Keratinocyte (primary cell): Measurements from ENCODE around the gene GPX4.

ENCODE experiments used
- EZH2 ChIP-seq: IDR thresholded peaks from one replicate; pipeline ENCODE4 v1.6.1; 2012; ENCODE audit warnings: inconsistent platforms, mild to moderate bottlenecking, low read length, moderate library complexity
- TF ChIP-seq, protein P1 (sequence below), 3 experiments: IDR thresholded peaks in 1 of 3; conservative IDR thresholded peaks in 1 of 3; optimal IDR thresholded peaks in 1 of 3; 2 replicates in 2 of 3; 3 replicates in 1 of 3; pipeline versions ENCODE3 to v1.5.1; 2011; ENCODE audit warnings: low read length in 3 of 3, mild to moderate bottlenecking in 3 of 3, moderate library complexity in 2 of 3, control low read depth in 1 of 3, inconsistent platforms in 1 of 3; ENCODE audit not compliant: insufficient read depth in 2 of 3; ENCODE audit errors: extremely low read depth in 1 of 3

DNA sequence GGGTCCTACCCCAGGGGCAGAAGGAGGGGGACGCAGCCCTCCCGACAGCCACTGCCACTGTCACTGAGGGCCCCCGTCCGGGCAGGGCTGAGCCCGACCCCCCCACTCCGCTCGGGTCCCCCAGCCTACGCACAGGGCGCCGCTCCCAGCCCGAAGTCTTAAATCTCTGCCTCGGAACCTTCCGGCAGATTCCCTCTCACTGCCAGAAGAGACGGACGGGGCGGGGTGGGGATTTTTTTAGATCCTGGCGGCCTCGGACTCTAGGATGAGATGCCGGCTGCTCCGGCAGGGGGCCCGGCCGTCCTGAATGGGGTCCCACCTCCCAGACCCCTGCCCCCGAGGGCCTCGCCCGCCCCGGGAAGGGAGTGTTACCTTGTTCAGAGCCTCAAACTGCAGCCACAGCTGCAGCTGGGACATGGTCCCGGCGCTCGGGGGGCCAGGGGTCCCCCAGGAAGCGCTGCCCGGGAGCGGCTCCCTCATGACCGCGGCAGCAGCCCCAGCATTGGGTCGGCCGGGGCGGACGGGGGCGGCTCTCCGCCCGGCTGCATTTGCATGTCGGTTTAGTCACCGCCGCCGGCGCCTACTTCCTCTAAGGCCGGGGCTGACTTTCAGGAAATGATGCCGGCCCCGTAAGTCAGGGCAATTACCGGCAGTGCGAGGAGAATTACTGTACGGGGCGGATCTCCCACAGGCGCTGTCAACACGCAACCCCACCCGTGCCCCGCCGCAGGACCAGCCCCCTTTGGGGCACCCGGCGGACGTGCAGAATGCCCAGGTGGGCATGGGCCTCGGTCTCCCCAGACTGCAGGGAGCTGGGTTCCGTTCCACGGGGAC lies 28.1 kb downstream of the GPX4 start:
- TF ChIP-seq, protein P1, sequence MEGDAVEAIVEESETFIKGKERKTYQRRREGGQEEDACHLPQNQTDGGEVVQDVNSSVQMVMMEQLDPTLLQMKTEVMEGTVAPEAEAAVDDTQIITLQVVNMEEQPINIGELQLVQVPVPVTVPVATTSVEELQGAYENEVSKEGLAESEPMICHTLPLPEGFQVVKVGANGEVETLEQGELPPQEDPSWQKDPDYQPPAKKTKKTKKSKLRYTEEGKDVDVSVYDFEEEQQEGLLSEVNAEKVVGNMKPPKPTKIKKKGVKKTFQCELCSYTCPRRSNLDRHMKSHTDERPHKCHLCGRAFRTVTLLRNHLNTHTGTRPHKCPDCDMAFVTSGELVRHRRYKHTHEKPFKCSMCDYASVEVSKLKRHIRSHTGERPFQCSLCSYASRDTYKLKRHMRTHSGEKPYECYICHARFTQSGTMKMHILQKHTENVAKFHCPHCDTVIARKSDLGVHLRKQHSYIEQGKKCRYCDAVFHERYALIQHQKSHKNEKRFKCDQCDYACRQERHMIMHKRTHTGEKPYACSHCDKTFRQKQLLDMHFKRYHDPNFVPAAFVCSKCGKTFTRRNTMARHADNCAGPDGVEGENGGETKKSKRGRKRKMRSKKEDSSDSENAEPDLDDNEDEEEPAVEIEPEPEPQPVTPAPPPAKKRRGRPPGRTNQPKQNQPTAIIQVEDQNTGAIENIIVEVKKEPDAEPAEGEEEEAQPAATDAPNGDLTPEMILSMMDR (optimal IDR thresholded peaks at IDR 0.05 in 1 of 3, IDR thresholded peaks at IDR 0.05 in 1 of 3, conservative IDR thresholded peaks at IDR 0.05 in 1 of 3; ENCODE audit: extremely low read depth in 1 of 3, insufficient read depth in 2 of 3, low read length in 3 of 3): no peak
- no peak for TF ChIP-seq EZH2
